ENCODE data around the gene PLEKHG7.

- TF ChIP-seq TAF1 (IDR thresholded peaks at IDR 0.05; ENCODE audit: borderline replicate concordance, insufficient read depth, low read length) = no peak
- no peak for TF ChIP-seq POLR2AphosphoS5 (IDR thresholded peaks at IDR 0.05; ENCODE audit: low read depth, low read length)
- TF ChIP-seq REST (IDR thresholded peaks at IDR 0.05; ENCODE audit: insufficient read depth in 1 of 2, low read depth in 2 of 2, low read length in 2 of 2) = no peak
- no peak for TF ChIP-seq FOXP2 (optimal IDR thresholded peaks at IDR 0.05; ENCODE audit: borderline replicate concordance, extremely low read depth, extremely low read length, insufficient read depth)
- no peak for TF ChIP-seq SIN3A (IDR thresholded peaks at IDR 0.05; ENCODE audit: borderline replicate concordance, insufficient read depth, low read length)
Observed at GRCh38 chr12:92740411-92740810, 37.6 kb downstream of the PLEKHG7 start.
